Measurements from ENCODE around the gene ARAF.

GRCh38 chrX:47586043-47586787 lies 25.2 kb downstream of the ARAF start:
- TF ChIP-seq CTCF (conservative IDR thresholded peaks at IDR 0.05 in 1 of 2, IDR thresholded peaks at IDR 0.05 in 1 of 2; ENCODE audit: low read depth in 1 of 2, low read length in 2 of 2) (no peak), EZH2 (IDR thresholded peaks at IDR 0.05; ENCODE audit: low read length, missing control alignments) (no peak)

All from fibroblast of lung (primary cell).